WERI-Rb-1 (cell line): ENCODE data around the gene SCYGR1.
"Not testable (repeated sequence)": the region's sequence is repeated elsewhere in the genome, so short reads cannot be mapped to it uniquely, and the experiment has no call there.

Experiments
- DNase-seq: peaks from one replicate; pipeline ENCODE4 v3.0.0-alpha.2; 2020
- H3K27ac ChIP-seq: fragments of 250-450 bp; sonication (Bioruptor Pico); 2 replicates; pipeline ENCODE4 v1.5.1; 2020; ENCODE audit warnings: mild to moderate bottlenecking, moderate library complexity
- H3K27me3 ChIP-seq: fragments of 250-450 bp; sonication (Bioruptor Pico); 2 replicates; pipeline ENCODE4 v1.5.1; 2021; ENCODE audit warnings: mild to moderate bottlenecking, low read depth, moderate library complexity; ENCODE audit not compliant: insufficient read depth, severe bottlenecking
- H3K36me3 ChIP-seq: fragments of 250-450 bp; sonication (Bioruptor Pico); 2 replicates; pipeline ENCODE4 v1.5.1; 2020; ENCODE audit warnings: mild to moderate bottlenecking, moderate library complexity
- H3K4me3 ChIP-seq: 2 replicates; pipeline ENCODE4 v1.5.1; 2011; ENCODE audit warnings: low read depth, mild to moderate bottlenecking, control low read depth, low read length
- H3K9me3 ChIP-seq: fragments of 250-450 bp; sonication (Bioruptor Pico); 2 replicates; pipeline ENCODE4 v1.5.1; 2021; ENCODE audit warnings: mild to moderate bottlenecking, moderate library complexity; ENCODE audit not compliant: severe bottlenecking
- CTCF ChIP-seq: IDR thresholded peaks from 2 replicates; pipeline ENCODE4 v1.5.1; 2011; ENCODE audit warnings: low read depth, mild to moderate bottlenecking, control low read depth, inconsistent platforms, low read length

Gene SCYGR1

GRCh38 chr2:227389661-227390060, 1.9 kb upstream of the SCYGR1 start:
- Histone ChIP-seq H3K36me3 (no peaks in the 10 kb centered on the region), H3K4me3 (no peak overlapping the region), H3K27ac (no peak overlapping the region), H3K9me3 (no peaks in the 10 kb centered on the region), H3K27me3 (no peaks in the 10 kb centered on the region)
- DNase-seq = no peak
- TF ChIP-seq CTCF = no peak

- H3K27me3 ChIP-seq = no peaks in the 10 kb centered on the region
- no peak overlapping the region for H3K27ac ChIP-seq
- H3K9me3 ChIP-seq = no peaks in the 10 kb centered on the region
- DNase-seq = no peak
- H3K36me3 ChIP-seq = no peaks in the 10 kb centered on the region
- no peak for TF ChIP-seq CTCF
- H3K4me3 ChIP-seq = no peak overlapping the region
These were observed 1.5 kb upstream of the SCYGR1 start for GRCh38 chr2:227389231-227389630.

GRCh38 chr2:227388537-227389011, 825 bp upstream of the SCYGR1 start:
- no peak for TF ChIP-seq CTCF
- DNase-seq = no peak

GRCh38 chr2:227386630-227387029, 1.1 kb downstream of the SCYGR1 start:
- Histone ChIP-seq H3K27me3 (no peaks in the 10 kb centered on the region), H3K27ac (no peak overlapping the region), H3K9me3 (no peaks in the 10 kb centered on the region)

More at GRCh38 chr2:227388537-227389011, 825 bp upstream of the SCYGR1 start:
- H3K9me3 ChIP-seq = no peaks in the 10 kb centered on the region
- H3K36me3 ChIP-seq = no peaks in the 10 kb centered on the region
- H3K4me3 ChIP-seq = no peak overlapping the region
- no peaks in the 10 kb centered on the region for H3K27me3 ChIP-seq
- H3K27ac ChIP-seq = no peak overlapping the region

GRCh38 chr2:227383686-227384085, 4.1 kb downstream of the SCYGR1 start:
- H3K27me3 ChIP-seq = no peaks in the 10 kb centered on the region
- no peak overlapping the region for H3K27ac ChIP-seq
- TF ChIP-seq CTCF = no peak
- H3K4me3 ChIP-seq = no peak overlapping the region
- H3K9me3 ChIP-seq = no peaks in the 10 kb centered on the region
- DNase-seq = no peak
- no peaks in the 10 kb centered on the region for H3K36me3 ChIP-seq

More at GRCh38 chr2:227386630-227387029, 1.1 kb downstream of the SCYGR1 start:
- no peak for DNase-seq
- TF ChIP-seq CTCF = no peak
- no peaks in the 10 kb centered on the region for H3K36me3 ChIP-seq
- no peak overlapping the region for H3K4me3 ChIP-seq

GRCh38 chr2:227382241-227382835, 5.4 kb downstream of the SCYGR1 start:
- H3K4me3 ChIP-seq, H3K9me3 ChIP-seq, DNase-seq, H3K27ac ChIP-seq, H3K27me3 ChIP-seq, H3K36me3 ChIP-seq: not testable (repeated sequence)
